ENCODE results near the gene FAF1. TPM values are rescaled to one million over a fixed set of nuclear protein-coding genes. Genes with fewer than 3 reads are reported as not detected.

The FAF1 gene
- total RNA-seq, 4 donors from 2014 or later = 47.1 to 87.0 (median 79.4) TPM

DNA sequence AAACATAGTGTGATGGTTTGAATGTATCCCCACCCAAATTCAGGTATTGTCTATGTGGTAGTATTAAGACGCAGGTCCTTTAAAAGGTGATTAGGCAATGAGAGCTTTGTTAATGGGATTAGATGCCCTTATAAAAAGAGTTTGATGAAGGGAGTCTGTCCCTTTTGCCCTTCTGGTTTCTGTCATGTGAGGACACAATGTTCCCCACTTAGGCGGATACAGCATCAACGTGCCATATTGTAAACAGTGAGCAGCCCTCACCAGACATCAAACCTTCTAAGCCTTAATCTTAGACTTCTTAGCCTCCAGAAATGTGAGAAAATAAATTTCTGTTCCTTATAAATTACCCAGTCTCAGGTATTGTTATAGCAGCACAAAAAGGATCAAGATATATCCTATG, 172.8 kb downstream of the FAF1 start:
- DNase-seq = no peak
- no peaks in the 10 kb centered on the region for H3K36me3 ChIP-seq
- peaks cover 10 to 11% of the 10 kb centered on the region in 2 donors for H3K4me1 ChIP-seq
- TF ChIP-seq POLR2A (IDR thresholded peaks at IDR 0.05) = no peak
- TF ChIP-seq, protein P1, sequence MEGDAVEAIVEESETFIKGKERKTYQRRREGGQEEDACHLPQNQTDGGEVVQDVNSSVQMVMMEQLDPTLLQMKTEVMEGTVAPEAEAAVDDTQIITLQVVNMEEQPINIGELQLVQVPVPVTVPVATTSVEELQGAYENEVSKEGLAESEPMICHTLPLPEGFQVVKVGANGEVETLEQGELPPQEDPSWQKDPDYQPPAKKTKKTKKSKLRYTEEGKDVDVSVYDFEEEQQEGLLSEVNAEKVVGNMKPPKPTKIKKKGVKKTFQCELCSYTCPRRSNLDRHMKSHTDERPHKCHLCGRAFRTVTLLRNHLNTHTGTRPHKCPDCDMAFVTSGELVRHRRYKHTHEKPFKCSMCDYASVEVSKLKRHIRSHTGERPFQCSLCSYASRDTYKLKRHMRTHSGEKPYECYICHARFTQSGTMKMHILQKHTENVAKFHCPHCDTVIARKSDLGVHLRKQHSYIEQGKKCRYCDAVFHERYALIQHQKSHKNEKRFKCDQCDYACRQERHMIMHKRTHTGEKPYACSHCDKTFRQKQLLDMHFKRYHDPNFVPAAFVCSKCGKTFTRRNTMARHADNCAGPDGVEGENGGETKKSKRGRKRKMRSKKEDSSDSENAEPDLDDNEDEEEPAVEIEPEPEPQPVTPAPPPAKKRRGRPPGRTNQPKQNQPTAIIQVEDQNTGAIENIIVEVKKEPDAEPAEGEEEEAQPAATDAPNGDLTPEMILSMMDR (IDR thresholded peaks at IDR 0.05) = no peak
- WGBS, 2 donors = 95 to 97% methylated on average over 3 of the region's 3 CpGs
- intact Hi-C loops (cut with DNase I) = no loop called here
- no peak overlapping the region for H3K27ac ChIP-seq
- H3K4me3 ChIP-seq (replicated peaks in 1 of 3) = no peak overlapping the region
- no peaks in the 10 kb centered on the region for H3K9me3 ChIP-seq
- H3K27me3 ChIP-seq = no peaks in the 10 kb centered on the region

DNA sequence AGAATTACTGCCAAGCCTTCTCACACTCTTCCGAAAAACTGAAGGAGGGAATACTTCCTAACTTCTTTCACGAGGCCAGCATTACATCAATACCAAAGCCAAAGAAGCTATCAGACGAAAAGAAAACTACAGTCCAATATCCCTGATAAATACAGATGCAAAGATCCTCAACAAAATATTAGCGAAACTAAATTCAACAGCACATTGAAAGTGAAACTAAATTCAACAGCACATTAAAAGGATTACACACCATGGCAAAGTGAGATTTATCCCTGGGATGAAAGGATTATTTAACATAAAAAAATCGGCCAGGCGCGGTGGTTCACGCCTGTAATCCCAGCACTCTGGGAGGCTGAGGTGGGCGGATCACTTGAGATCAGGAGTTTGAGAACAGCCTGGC, 176.8 kb downstream of the FAF1 start:
- 91% methylated on average over 9 of the region's 9 CpGs for WGBS, 2 donors
- intact Hi-C loops (cut with DNase I) = no loop called here
- no peak overlapping the region for H3K4me3 ChIP-seq (replicated peaks in 1 of 3)
- H3K36me3 ChIP-seq = no peaks in the 10 kb centered on the region
- no peaks in the 10 kb centered on the region for H3K27me3 ChIP-seq
- H3K9me3 ChIP-seq = no peaks in the 10 kb centered on the region
- no peak for DNase-seq
- peaks cover 0 to 3% of the 10 kb centered on the region in 2 donors for H3K4me1 ChIP-seq
- no peak overlapping the region for H3K27ac ChIP-seq
- no peak for TF ChIP-seq POLR2A (IDR thresholded peaks at IDR 0.05)
- TF ChIP-seq, protein P1 (IDR thresholded peaks at IDR 0.05) = no peak

DNA sequence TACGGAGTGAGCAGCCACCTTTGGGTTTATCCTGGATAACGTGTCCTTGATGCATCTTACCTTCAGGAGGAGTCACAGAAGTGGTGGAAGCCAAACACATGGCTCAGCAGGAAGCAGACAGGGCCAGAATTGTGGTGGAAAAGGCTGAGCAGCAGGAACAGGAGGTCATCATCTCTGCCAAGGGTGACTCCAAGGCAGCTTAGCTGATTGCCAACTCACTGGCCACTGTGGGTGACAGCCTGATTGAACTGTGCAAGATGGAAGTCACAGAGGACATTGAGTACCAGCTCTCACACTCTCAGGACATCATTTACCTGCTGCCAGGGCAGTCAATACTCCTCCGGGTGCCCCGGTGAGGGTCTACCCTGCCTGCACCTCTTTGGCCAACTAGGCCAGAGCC, 179.3 kb downstream of the FAF1 start:
- Histone ChIP-seq H3K36me3 (no peaks in the 10 kb centered on the region), H3K27me3 (no peaks in the 10 kb centered on the region), H3K4me3 (replicated peaks in 1 of 3) (no peak overlapping the region), H3K27ac (no peak overlapping the region), H3K4me1 (peaks cover 0 to 3% of the 10 kb centered on the region in 2 donors), H3K9me3 (no peaks in the 10 kb centered on the region)
- TF ChIP-seq, protein P1 (IDR thresholded peaks at IDR 0.05) = no peak
- no peak for TF ChIP-seq POLR2A (IDR thresholded peaks at IDR 0.05)
- intact Hi-C loops (cut with DNase I) = no loop called here
- DNase-seq = no peak
- 92 to 98% methylated on average over 4 of the region's 4 CpGs for WGBS, 2 donors

DNA sequence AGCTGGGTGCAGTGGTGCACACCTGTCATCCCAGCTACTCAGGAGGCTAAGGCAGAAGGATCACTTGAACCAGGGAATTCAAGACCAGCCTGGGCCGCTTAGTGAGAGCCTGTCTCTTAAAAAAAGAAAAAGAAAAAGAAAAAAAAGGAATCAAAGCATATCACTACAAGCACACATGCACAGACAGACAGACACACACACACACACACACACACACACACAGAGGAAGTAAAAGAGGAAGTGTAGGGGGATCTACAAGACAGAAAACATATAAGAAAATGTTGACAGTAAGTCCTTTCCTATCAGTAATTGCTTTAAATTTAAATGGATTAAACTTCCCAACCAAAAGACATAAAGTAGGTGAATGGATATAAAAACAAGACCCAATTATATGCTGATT, 180.3 kb downstream of the FAF1 start:
- H3K36me3 ChIP-seq = no peaks in the 10 kb centered on the region
- intact Hi-C loops (cut with DNase I) = loop anchor here (10.0 kb wide), 1 partner anchor 415 kb away; no protein-coding TSS in a partner anchor
- TF ChIP-seq, protein P1 (IDR thresholded peaks at IDR 0.05) = no peak
- no peak for TF ChIP-seq POLR2A (IDR thresholded peaks at IDR 0.05)

DNA sequence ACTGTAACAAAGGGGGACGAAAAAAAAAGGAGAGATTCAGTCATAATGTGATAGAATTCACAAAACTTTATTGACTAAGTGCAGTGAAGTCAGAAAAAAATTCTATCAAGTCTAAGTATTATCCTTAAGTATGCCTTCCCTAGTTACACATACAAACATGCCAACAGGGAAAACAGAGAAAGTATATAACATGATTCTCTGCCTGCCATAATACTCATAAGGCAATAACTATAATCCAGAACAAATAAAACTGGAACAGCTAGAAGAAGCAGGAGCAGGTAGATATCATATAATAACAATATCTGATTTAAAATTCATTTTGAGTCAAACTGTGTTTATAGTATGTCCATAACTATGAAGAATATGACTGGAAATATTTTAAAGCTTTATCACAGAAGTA, 184.3 kb downstream of the FAF1 start:
- Histone ChIP-seq H3K4me3 (replicated peaks in 1 of 3) (no peak overlapping the region), H3K27me3 (no peaks in the 10 kb centered on the region), H3K36me3 (no peaks in the 10 kb centered on the region), H3K27ac (no peak overlapping the region), H3K4me1 (no peaks in the 10 kb centered on the region), H3K9me3 (no peaks in the 10 kb centered on the region)
- TF ChIP-seq POLR2A (IDR thresholded peaks at IDR 0.05) = no peak
- TF ChIP-seq, protein P1 (IDR thresholded peaks at IDR 0.05) = no peak
- DNase-seq = no peak
- intact Hi-C loops (cut with DNase I) = loop anchor here (10.0 kb wide), 1 partner anchor 419 kb away; no protein-coding TSS in a partner anchor
- WGBS, 2 donors = 92 to 94% methylated on average over 1 of the region's 1 CpG

More for the DNA sequence above, 180.3 kb downstream of the FAF1 start:
- Histone ChIP-seq H3K27me3 (no peaks in the 10 kb centered on the region), H3K27ac (no peak overlapping the region), H3K9me3 (no peaks in the 10 kb centered on the region), H3K4me3 (replicated peaks in 1 of 3) (no peak overlapping the region), H3K4me1 (peaks cover 0 to 3% of the 10 kb centered on the region in 2 donors)
- WGBS, 2 donors = 97 to 100% methylated on average over 1 of the region's 1 CpG
- no peak for DNase-seq
